ENCODE results near the gene ACOD1. TPM values are rescaled to one million over a fixed set of nuclear protein-coding genes. Genes with fewer than 3 reads are reported as not detected.

The ACOD1 gene
- total RNA-seq, 2 donors from 2014 or later, result not detected

DNA sequence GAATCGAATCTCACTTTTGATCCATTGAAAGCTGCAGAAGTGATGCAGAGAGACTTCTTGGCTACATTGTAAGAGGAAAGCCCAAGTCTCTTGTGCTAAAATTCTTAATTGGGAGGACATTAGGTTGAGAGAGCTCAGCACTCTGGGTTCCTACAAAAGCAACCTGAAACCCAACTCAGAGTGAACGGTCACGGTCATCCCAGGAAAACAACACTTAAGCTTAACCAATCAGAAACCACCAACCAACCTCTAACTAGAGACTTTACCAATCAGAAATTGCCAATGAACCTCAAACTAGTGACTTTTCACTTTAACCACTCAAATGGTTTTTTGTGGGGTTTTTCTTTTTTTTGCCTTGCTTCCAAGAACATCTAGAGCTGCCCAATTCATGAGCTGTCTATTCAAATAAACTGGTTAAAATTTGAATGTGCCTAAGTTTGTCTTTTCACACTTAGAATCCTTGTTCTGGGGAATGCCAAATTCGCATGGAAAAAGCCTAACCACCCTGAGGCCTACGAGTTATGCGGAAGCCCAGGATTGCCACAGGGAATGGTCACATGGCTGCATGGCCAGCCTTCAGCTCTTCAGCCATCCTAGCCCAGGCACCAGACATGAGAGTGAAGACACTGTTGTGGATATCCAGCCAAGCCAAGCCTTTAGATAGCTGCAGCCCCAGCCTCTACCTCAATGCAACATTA lies 25.8 kb downstream of the ACOD1 start:
- no peak for DNase-seq (ENCODE audit: low spot score)

DNA sequence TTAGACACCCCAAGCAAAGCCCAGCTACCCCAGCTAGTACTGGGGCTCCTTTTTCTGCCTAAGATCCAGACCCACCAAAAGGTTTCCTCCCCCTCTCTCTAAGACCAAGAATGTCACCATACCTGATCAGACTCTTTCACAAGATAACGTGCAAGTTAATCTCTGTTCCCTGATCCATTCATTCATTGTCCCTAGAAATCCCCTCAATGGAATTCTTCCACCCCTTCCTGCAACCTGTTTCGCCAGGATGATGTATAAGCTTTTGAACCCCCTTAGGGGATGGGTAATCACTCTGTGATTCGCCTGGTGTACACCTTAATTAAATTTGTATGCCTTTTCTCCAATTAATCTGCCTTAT lies 26.3 kb downstream of the ACOD1 start:
- TF ChIP-seq, protein P1, sequence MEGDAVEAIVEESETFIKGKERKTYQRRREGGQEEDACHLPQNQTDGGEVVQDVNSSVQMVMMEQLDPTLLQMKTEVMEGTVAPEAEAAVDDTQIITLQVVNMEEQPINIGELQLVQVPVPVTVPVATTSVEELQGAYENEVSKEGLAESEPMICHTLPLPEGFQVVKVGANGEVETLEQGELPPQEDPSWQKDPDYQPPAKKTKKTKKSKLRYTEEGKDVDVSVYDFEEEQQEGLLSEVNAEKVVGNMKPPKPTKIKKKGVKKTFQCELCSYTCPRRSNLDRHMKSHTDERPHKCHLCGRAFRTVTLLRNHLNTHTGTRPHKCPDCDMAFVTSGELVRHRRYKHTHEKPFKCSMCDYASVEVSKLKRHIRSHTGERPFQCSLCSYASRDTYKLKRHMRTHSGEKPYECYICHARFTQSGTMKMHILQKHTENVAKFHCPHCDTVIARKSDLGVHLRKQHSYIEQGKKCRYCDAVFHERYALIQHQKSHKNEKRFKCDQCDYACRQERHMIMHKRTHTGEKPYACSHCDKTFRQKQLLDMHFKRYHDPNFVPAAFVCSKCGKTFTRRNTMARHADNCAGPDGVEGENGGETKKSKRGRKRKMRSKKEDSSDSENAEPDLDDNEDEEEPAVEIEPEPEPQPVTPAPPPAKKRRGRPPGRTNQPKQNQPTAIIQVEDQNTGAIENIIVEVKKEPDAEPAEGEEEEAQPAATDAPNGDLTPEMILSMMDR (IDR thresholded peaks at IDR 0.05), result no peak
- H3K36me3 ChIP-seq, result no peaks in the 10 kb centered on the region
- no peaks in the 10 kb centered on the region for H3K9me3 ChIP-seq
- no peak overlapping the region for H3K4me3 ChIP-seq
- peaks cover 0 to under 1% of the 10 kb centered on the region in 2 donors for H3K4me1 ChIP-seq
- no peaks in the 10 kb centered on the region for H3K27me3 ChIP-seq
- H3K27ac ChIP-seq, result no peak overlapping the region
- no peak for DNase-seq (ENCODE audit: low spot score)

More for the DNA sequence above, 25.8 kb downstream of the ACOD1 start:
- Histone ChIP-seq H3K9me3 (no peaks in the 10 kb centered on the region), H3K36me3 (no peaks in the 10 kb centered on the region), H3K4me1 (no peaks in the 10 kb centered on the region), H3K27ac (no peak overlapping the region), H3K4me3 (no peak overlapping the region), H3K27me3 (no peaks in the 10 kb centered on the region)
- TF ChIP-seq, protein P1 (IDR thresholded peaks at IDR 0.05), result no peak

DNA sequence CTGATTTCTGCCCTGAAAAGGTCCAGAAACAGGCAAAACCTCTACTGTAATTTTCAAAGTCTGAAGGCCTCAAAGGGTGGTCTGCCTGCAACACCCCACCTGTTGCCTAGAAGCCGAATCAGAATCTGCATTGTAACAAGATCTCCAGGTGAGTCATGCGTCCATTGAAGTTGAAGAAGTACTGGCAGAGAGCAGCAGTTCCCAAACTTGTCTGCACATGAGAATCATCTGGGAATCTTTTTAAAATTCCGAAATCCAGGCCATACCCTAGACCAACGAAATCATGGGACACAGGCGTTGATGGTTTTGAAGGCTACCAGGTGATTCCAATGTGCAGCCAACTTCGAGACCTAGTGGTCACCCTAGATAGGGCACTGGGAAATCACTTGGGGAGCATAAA lies 27.6 kb downstream of the ACOD1 start:
- H3K4me1 ChIP-seq, result peaks cover 0 to 10% of the 10 kb centered on the region in 2 donors
- H3K27me3 ChIP-seq, result no peaks in the 10 kb centered on the region
- TF ChIP-seq, protein P1 (IDR thresholded peaks at IDR 0.05), result no peak
- H3K4me3 ChIP-seq, result no peak overlapping the region
- no peaks in the 10 kb centered on the region for H3K9me3 ChIP-seq
- DNase-seq (ENCODE audit: low spot score), result no peak
- no peaks in the 10 kb centered on the region for H3K36me3 ChIP-seq
- H3K27ac ChIP-seq, result no peak overlapping the region

DNA sequence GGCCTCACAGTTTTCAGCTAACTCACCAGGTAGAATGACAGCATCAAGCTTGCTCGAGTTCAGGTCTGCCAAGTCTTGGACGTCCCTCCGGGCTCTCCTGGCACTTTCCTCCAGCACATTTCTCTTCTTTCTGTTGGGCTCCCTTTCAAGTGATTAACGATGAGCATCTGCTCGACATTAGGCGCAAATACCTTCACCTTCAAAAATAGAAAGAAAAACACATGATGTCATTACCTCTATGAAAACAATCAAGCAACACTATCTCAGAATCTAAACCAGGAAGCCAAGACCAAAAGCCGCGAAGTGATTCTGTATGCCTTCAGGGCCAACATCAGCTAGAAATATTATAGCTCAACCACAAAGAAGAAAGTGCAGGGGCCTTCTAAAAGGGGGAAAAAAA lies 28.2 kb downstream of the ACOD1 start:
- Histone ChIP-seq H3K36me3 (no peaks in the 10 kb centered on the region), H3K4me1 (peaks cover 0 to 10% of the 10 kb centered on the region in 2 donors), H3K9me3 (no peaks in the 10 kb centered on the region), H3K27ac (no peak overlapping the region), H3K27me3 (no peaks in the 10 kb centered on the region), H3K4me3 (no peak overlapping the region)
- no peak for DNase-seq (ENCODE audit: low spot score)
- TF ChIP-seq, protein P1 (IDR thresholded peaks at IDR 0.05), result no peak

DNA sequence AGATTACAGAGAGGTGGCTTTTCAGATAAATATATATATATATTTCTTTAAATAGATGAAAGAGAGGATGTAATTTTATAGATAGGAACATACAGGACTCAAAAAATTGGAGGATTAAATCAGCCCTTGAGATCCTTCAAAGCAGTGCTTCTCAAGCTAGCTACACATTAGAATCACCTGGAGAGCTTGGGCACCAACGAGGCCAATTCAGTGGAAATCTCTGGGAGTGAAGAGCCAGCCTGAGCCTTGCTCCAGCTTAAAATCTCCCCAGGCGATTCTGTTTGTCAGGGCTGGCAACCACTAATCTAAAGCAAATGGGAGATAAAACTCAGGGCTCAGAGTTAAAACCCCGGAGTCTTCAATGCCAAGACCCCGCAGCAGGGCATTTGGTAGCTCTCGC lies 28.6 kb downstream of the ACOD1 start:
- Histone ChIP-seq H3K27ac (no peak overlapping the region), H3K4me3 (no peak overlapping the region), H3K9me3 (no peaks in the 10 kb centered on the region), H3K27me3 (no peaks in the 10 kb centered on the region), H3K36me3 (no peaks in the 10 kb centered on the region), H3K4me1 (peaks cover 0 to 10% of the 10 kb centered on the region in 2 donors)
- no peak for DNase-seq (ENCODE audit: low spot score)
- TF ChIP-seq, protein P1 (IDR thresholded peaks at IDR 0.05), result no peak
